Measurements from ENCODE around the gene PGM3.

The PGM3 gene

GRCh38 chr6:83183082-83183828 is 9.8 kb downstream of the PGM3 start:
- no peak for DNase-seq

DNA sequence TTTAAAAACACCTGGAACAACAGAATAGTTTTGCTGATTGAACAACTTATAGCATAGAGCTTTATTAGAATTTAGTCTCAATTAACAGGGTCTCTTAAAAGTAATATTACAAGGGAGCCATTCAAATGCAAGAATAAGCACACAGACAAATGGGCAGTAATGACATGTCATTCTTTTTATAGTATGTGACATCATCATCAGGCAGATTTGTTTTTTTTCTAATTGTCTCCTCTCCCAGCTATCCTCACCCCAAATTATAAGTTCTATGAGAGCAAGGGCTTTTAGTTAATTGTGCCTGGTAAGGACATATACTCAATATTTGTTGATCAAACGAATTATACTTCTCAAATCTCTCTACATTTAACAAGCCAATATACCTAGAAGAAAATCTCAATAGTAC is 11.0 kb downstream of the PGM3 start:
- DNase-seq = no peak

GRCh38 chr6:83180426-83180950 is 12.6 kb downstream of the PGM3 start:
- DNase-seq = no peak

GRCh38 chr6:83176246-83176645 is 16.8 kb downstream of the PGM3 start:
- no peak for DNase-seq

- DNase-seq = no peak
These were observed 23.6 kb downstream of the PGM3 start for GRCh38 chr6:83169511-83169910.

- no peak for DNase-seq
These were observed 24.0 kb downstream of the PGM3 start for GRCh38 chr6:83169106-83169505.

DNA sequence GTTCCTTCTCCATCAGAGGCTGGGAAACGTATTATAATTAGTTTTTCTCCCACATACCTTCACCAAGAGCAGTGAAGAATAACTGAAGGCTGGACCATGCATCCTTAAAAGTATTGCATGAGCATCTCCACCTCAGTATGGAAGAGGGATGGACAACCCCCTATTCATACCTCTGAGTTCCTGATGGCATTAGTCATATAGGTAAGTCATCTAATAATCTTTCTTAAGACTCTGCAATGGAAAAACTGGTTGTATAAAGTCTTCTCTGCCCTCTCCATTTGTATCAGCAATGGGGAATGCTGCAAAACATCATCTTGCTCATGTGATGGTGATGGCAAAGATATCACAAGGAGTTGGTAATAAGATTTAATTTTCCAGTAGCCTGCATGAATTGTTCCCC is 24.5 kb downstream of the PGM3 start:
- no peak for DNase-seq

DNA sequence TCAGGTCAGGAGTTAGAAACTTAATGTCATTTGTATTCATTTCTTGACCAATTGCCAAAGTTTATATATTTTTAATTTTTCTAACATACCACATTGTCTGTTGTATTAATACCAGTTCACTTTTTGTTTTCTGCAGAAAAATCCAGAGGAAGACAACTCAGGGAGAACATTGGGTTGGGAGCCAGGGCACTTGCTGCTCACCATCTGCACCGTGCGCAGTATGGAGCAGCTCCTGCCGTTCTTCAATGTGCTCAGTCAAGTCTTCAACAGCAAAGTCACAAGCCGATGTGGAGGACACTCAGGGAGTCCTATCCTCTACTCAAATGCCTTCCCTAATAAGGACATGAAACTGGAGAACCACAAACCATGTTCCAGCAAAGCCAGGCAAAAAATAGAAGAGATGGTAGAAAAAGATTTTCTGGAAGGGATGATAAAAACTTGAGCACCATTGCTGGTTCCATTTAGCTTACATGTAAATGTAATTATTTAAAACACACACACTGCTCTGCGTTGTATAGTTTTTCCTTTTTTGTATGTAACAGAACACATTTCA is 25.3 kb downstream of the PGM3 start:
- no peak for DNase-seq

DNA sequence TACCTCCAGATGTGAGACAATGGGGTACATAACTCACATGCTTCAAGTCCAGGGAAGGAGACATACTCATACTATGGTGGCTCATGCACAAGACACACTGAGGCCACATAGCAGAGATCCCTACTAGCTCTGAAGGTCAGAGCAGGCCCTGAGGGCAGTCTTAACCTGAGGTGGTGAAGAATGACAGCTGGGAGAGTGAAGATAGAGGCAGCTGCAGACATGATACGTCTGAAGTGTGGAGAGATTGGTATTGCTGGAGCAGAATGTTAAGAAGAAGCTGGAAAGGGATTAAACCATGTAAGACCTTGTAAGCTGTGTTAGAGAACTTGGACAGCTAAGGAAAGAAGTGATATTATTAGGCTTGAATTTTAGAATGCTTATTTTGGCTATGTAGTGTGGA is 32.9 kb downstream of the PGM3 start:
- DNase-seq = no peak

- DNase-seq = no peak
These were observed 37.3 kb downstream of the PGM3 start for GRCh38 chr6:83155794-83156193.

GRCh38 chr6:83153883-83154521 is 39.1 kb downstream of the PGM3 start:
- no peak for DNase-seq

DNA sequence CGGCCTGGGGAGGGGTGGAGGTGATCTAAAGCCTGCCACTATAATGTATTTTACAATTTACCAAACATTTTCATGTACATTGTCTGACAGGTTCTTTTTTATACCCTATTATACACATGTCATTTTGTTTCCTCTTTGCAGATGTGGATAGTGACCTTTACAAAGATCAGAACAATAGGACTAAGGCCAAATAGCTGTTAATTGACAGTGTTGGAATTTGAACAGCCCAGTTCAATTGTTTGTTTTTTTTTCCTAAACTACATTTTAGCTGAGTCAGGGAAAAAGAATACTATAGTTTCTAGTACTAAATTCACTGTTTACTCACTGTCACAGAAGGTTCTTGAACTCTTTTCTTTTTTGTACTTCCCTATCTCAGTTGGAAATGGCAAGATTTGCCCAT is 40.2 kb downstream of the PGM3 start:
- no peak for DNase-seq

- no peak for DNase-seq
These were observed 42.0 kb downstream of the PGM3 start for GRCh38 chr6:83151114-83151513.

DNA sequence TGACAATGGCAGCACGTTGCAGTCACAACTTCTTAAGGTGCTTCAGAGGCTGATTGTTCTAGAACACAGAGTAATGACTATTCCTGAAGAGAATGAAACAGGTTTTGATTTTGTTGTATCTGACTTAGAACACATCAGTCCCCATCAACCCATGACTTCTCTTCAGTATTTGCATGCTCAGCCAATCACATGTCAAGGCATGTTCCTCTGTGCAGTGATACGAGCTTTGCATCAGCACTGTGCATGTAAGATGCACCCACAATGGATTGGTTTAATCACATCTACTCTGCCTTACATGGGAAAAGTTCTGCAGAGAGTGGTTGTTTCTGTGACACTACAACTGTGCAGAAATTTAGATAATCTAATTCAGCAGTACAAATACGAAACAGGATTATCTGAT is 54.3 kb downstream of the PGM3 start:
- DNase-seq = no peak

DNA sequence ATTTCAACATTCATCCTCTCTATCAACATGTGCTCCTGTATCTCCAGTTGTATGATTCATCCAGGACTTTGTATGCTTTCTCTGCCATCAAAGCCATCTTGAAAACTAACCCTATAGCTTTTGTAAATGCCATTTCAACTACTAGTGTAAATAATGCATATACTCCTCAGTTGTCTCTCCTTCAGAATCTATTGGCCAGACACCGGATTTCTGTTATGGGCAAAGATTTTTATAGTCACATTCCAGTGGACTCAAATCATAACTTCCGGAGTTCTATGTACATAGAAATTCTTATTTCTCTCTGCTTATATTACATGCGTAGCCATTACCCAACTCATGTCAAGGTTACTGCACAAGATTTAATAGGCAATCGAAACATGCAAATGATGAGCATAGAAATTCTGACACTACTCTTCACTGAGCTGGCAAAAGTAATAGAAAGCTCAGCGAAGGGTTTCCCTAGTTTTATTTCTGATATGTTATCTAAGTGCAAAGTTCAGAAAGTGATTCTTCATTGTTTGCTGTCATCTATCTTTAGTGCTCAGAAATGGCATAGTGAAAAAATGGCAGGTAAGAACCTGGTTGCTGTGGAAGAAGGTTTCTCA is 54.8 kb downstream of the PGM3 start:
- no peak for DNase-seq

DNA sequence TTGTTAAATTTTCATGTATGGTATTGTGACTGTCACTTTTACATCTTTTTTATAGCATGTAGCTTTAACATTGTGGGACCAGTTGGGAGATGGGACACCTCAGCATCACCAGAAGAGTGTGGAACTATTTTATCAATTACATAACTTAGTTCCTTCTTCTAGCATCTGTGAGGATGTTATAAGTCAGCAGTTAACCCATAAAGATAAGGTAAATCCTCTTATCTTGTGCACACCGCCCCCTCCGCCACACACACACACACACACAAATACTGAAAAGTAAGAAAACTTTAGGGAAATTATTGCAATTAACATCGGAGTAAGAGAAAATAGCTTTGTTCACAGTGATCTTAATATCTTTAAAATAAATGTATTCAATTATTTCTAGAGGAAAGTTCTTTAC is 60.9 kb downstream of the PGM3 start:
- no peak for DNase-seq

- no peak for DNase-seq
These were observed 65.1 kb downstream of the PGM3 start for GRCh38 chr6:83127976-83128375.

DNA sequence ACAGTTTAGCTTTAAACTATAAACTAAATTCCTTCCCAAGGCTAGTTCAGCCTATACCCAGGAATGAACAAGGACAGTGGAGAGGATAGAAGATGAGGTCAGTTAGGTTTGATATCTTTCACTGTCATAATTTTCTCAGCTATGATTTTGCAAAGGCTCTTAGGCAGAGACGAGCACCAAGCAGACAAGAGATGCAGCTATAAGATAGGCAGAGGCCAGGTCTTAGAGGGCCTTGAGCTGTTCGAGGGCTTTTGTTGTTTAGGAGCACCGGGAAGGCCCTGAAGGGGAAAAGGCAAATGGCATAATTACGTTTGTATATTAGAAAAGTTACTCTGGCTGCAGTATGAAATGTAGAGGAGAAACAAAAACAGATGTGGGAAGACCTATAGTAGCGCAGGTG is 65.8 kb downstream of the PGM3 start:
- no peak for DNase-seq

DNA sequence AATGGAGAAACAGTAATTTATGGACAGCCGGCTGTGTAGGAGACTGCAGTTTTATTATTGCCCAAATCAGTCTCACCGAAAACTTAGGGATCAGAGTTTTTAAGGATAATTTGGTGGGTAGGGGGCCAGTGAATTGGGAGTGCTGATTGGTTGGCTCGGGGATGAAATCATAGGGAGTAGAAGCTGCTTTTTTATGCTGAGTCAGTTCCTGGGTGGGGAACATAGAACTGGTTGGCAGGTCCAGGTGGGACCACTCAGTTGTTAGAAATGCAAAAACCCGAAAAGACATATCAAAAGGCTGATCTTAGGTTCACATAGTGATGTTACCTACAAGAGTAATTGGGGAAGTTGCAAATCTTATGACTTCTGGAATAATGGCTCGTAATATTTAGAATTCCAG is 66.3 kb downstream of the PGM3 start:
- no peak for DNase-seq

DNA sequence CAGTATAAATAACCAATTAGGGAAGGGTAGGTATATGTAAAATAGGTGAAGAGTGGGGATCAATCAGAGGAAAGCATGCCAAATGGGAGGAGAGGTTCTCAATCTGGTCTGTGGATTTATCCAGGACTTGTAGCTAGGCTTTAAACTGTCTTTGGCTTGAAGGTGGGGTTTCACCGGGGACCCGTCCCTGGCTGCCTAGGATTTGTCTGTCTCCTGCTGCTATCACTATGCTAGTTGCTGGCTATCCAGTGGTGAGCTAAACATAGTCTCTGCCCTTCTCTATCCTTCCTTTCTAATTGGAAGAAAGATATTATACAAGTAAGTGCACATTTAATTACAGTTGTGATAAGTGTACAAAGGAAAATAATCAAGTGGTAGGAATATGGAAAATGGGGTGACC is 66.8 kb downstream of the PGM3 start:
- DNase-seq = no peak

- DNase-seq = no peak
These were observed 67.6 kb downstream of the PGM3 start for GRCh38 chr6:83125425-83125824.

DNA sequence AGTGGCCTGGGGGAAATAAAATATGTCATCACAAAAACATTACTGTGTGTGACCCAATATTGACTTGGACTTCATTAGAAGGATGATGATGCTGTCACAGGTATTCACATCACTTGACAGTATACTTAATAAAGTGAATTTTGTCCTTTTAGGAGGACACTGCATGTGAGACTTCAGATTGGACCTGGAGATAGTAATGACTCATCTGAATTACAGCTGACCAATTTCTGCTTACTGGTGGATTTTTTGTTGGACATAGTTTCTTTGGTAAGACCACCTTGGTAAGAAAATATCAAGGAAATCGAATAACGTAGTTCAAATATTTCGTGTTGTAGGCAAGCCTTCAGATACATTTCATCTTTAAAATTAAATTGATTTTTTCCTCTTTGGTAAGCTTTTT is 68.5 kb downstream of the PGM3 start:
- DNase-seq = no peak

DNA sequence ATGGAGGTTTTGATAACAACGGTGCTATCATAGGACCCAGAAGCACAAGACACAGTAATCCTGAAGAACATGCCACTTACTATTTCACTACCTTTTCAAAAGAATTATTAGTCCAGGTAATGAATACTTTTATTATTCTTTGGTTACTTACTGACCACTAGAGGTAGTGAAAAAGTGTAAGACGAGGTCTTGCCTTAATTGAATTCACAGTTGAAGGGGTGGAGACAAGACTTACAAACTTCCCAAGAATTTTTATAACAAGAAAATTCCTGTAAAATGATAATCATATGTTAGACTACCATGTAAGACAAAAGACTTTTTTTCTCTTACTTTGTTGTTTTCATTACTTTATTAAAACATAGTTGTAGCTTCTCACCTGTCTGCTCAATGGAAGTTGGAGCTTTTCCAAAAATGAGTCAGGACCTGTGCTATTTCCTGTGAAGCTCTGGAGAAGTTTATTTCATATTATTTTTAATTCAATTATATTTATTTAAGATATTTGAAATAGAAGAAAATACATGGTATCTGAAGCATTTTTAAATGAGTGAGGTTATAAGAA is 73.2 kb downstream of the PGM3 start:
- DNase-seq = no peak

DNA sequence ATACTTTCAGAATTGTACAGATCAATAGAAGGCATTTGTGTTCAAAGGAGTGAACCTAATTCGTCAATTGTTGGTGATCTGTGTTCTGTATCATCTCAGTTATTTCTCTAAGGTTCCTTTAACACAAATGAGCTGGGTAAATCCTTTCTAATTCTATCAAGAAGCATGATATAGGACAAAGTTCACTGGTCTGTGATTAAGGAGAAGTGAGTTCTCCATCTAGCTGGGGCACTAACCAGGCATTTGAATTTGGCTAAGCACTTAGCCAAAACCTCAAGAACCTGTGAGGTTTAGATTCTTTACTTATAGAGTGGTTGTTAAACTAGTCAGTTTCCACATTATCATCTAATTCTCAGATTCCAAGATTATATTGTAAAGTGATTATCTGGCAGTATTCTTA is 75.3 kb downstream of the PGM3 start:
- no peak for DNase-seq
